SKM-1 treated with dmso at 0.1 percent for 144 hours (cell line): ENCODE measurements around the gene TIGIT.

Experiments
- DNase-seq: peaks from one replicate; lab custom pipeline; 2025; ENCODE audit not compliant: unreplicated experiment; lab: John Stamatoyannopoulos, UW

TIGIT gene

GRCh38 chr3:114310695-114311094, 16.9 kb downstream of the TIGIT start:
- no peak for DNase-seq

DNA sequence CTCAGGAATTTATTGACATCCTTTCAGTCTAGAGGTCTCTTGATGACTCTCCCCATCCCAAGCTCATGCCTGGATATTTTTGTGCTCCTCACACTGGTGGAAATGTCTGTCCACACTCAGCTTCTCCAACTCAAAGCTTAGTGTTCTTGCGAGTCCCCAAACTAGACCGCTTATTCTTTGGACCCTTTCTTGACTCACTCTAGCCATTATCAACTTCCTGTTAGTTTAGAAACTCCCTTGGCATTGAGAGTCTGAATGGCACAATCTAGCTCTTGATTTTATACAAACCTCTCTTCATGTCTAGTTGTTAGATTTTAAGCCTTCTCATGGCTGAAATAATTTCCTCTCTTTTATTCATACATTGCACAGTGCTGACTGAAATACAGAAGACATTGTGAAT, 19.6 kb downstream of the TIGIT start:
- no peak for DNase-seq

GRCh38 chr3:114314282-114314681, 20.5 kb downstream of the TIGIT start:
- DNase-seq: no peak

- DNase-seq: no peak
These were observed 24.5 kb downstream of the TIGIT start for GRCh38 chr3:114318295-114318694.

- no peak for DNase-seq
These were observed 25.6 kb downstream of the TIGIT start for GRCh38 chr3:114319453-114319852.

- DNase-seq: no peak
These were observed 26.4 kb downstream of the TIGIT start for GRCh38 chr3:114320246-114320645.

GRCh38 chr3:114323546-114324254, 29.9 kb downstream of the TIGIT start:
- DNase-seq: no peak

DNA sequence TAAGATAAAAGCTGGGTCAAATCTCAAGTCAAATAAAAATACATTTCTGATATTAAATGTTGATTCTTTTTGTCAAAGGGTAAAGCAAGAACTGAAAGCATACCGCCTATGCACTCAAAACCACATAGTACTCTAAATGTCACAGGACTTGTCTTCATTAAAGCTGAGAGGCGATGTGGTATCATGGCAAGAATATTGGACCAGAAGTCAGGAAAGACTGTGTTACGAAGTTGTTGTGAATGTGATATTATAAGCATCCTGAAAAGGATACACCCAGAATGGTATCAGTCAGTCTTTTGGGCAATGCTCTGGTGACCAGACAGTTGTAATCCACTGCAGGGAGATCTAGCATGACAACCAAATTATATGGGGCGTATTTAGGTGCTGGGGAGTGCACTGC, 33.8 kb downstream of the TIGIT start:
- no peak for DNase-seq

DNA sequence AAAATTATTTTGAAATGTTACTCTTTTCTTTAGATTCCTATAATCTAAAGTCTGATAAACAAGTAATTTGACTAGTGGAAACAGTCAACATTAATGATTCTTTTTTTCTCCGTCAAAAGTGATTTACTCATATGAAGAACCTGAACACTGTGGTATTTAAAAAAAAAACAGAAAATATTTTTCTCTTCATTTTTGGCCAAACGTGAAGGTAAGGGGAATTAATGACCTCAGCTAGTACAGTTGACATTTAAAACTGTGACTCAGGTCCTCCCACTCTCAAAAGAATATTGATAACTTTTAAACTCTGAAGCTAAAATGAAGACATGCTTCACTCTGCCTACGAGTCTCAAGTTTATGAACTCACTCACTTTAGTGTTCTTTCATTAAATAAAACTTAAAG, 34.5 kb downstream of the TIGIT start:
- no peak for DNase-seq

DNA sequence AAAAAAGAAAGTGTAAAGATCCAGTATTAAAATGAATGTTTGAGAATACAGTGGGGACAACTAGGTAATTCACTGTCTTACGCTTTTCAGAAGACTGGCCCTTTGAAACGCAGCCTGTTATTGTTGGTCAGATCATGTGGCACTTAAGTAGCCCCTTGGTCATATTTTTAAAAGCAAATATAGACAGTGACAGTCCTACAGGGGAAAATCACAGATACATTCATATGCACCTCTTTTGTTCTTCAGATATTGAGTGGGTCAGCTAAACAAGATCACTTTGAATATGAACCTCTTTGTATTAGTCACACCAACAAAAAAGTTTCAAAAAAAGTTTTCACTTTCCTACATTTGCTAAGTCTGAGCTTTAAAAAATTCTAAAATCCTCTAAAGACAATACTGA, 36.0 kb downstream of the TIGIT start:
- no peak for DNase-seq

- no peak for DNase-seq
These were observed 37.2 kb downstream of the TIGIT start for GRCh38 chr3:114331007-114331406.

DNA sequence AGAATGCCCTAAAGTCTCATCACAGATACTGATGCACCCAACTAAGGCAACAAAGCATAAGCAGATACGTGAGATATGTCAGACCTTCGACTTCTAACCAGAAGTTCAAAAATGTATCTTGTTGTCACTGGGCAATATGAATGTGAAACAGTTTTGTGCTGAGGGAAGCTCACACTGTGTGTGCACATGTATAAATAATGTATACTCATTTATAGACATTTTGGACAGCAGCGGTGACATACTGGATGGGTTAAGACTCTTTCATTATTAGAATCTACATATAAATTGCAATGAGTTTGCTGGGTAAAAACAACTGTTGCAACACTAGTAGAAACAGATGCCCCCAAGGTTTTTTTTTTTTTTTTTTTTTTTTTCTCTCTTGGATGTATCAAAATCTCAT, 37.9 kb downstream of the TIGIT start:
- no peak for DNase-seq

GRCh38 chr3:114332342-114333179, 38.7 kb downstream of the TIGIT start:
- no peak for DNase-seq

DNA sequence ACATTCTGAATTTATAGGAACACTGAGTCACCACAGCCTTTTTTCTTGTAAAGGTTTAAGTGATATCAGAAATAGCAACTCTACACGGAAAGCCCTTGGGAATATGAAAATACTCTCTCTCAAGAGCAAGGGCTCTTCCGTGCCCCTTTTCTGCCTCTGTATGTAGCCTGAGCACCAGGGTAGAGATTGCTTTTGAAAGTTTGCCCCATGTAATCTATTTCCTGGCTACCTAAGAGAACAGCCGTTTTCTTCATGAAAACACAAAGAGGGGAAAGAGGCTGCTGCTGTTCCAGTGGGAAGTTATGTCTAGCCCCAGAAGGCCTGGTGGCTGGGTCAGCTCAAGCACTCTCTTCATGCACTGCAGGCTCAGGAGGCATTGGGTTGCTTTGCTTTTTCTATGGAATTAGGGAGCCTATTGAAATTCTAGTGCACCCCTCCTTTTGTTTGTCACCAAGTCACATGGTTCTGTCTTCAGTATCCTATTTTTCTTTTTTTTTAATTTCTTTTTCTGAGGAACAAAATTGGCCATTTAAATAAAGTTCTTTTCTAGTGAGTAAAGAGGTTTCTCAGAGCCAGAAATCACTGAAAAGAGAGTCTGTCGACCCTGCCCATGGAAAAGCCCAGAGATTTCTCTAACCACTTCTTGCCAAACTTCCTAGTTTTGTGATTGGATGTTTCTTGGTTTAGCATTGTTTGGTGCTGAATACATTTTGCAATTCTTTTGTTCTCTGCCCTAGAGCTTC, 39.5 kb downstream of the TIGIT start:
- no peak for DNase-seq

- DNase-seq: no peak
These were observed 40.1 kb downstream of the TIGIT start for GRCh38 chr3:114333923-114334240.

GRCh38 chr3:114336122-114336697, 42.4 kb downstream of the TIGIT start:
- DNase-seq: no peak

DNA sequence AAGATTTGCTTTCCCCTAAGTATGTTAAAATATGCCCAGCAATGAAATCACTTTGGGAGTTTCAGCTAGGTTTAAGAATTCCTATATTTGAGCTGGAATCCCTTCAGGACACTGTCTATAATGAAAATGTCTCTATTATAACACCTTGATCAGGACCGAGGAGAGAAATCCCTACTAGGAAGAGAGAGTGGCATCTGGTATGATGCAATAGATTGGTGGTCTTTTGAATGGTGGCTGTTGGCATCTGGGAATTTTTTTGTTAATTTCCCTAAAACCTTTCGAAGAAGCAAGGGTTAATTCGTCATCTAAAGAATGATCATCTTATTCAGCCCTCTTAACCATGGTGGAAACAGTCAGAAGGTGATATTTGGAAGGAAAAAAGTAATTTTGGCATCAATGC, 43.0 kb downstream of the TIGIT start:
- DNase-seq: no peak

DNA sequence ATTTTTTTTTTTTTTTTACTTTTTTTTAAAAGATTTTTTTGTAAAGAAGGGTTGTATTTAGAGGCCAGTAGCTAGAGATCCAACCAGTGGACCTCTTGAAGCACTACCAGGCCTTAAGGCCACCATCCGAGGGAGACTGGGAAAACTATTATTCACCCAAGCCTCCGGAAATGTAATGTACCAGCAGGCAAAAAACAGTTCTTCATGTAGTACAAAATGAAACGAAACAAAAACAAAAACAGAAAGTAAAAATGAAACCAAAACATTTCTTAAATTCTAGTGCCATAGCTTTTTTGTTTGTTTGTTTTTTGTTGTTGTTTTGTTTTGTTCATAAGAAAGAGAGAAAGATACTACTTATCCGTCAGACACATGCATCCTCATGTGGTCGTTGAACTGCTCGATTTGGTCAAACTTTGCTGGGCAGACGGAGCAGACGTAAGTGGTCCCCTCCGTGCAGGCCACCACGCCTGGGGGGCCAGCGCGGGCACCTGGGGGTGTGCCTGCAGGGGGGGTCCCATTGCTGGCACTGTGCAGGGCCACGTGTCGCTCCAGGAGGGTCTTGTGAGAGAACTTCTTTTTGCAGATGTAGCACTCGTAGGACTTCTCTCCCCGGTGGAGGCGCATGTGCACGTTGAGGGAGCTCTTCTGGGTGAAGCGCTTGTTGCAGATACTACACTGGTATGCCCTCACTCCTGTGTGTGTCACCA, 45.0 kb downstream of the TIGIT start:
- DNase-seq: no peak

GRCh38 chr3:114344492-114344891, 50.7 kb downstream of the TIGIT start:
- DNase-seq: no peak

DNA sequence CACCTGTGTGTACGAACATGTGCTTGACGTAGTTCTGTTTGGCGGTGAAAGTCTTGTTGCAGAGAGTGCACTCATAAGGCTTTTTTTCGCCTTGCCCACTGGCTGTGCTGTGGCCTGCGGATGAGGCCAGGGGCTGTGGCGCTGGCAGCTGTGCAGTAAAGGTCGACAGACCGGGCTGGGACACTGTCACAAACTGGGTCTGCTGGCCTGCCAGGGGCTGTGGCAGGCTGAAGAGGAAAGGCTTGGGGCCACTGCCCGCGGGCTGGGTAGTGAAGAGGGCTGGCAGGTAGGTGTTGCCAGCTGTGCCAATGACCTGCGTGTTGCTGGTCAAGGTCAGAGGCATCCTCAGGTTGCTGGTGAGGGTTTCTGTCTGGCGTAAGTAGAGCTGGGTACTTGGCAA, 56.4 kb downstream of the TIGIT start:
- DNase-seq: no peak

- no peak for DNase-seq
These were observed 56.9 kb downstream of the TIGIT start for GRCh38 chr3:114350690-114351089.
